Activated B cell treated with CpG ODN at 0.5 μM for 24 hours (primary cell): ENCODE results near the gene IFT172. TPM values are rescaled to one million over a fixed set of nuclear protein-coding genes. Genes with fewer than 3 reads are reported as not detected.

Experiments used
- ATAC-seq: fragments of 200-7000 bp; cut with Tn5 transposase; one replicate; pipeline ENCODE4 v1.10.0; 2021; ENCODE audit warnings: low read depth, mild to moderate bottlenecking, moderate library complexity
- CTCF ChIA-PET: fragments of 350-600 bp; sonication (Branson Sonifier 250); formaldehyde crosslinking; loops from one replicate; lab custom pipeline; 2021; ENCODE audit warnings: antibody characterized with exemption; lab: Charles Lee
- POLR2A ChIA-PET: fragments of 350-600 bp; sonication (Branson Sonifier 250); formaldehyde crosslinking; loops from one replicate; lab custom pipeline; 2021; ENCODE audit warnings: antibody characterized with exemption; lab: Charles Lee
- DNase-seq: peaks from one replicate; pipeline ENCODE4 v3.0.0; 2022
- H3K27ac Mint-ChIP-seq: one replicate; pipeline ENCODE4 v1.8.0; 2020; ENCODE audit warnings: mixed read lengths
- H3K27me3 Mint-ChIP-seq: one replicate; pipeline ENCODE4 v1.8.0; 2021; ENCODE audit warnings: mixed read lengths
- H3K36me3 Mint-ChIP-seq: one replicate; pipeline ENCODE4 v1.8.0; 2021; ENCODE audit warnings: low read depth, mixed read lengths
- H3K4me1 Mint-ChIP-seq: one replicate; pipeline ENCODE4 v1.8.0; 2021; ENCODE audit warnings: mixed read lengths
- H3K4me3 Mint-ChIP-seq: one replicate; pipeline ENCODE4 v1.8.0; 2020; ENCODE audit warnings: mild to moderate bottlenecking, mixed read lengths
- H3K9me3 Mint-ChIP-seq: one replicate; pipeline ENCODE4 v1.8.0; 2020; ENCODE audit warnings: mixed read lengths
- intact Hi-C: fragments of 100-400 bp; cut with micrococcal nuclease; formaldehyde crosslinking; loops from one replicate; pipeline ENCODE4 v1.15.1; 2024
- total RNA-seq: library from RNA; stranded (reverse); gene quantifications from 2 replicates; pipeline ENCODE4 v1.2.3, GENCODE V29; 2022
- TF ChIP-seq, protein P1 (sequence below): fragments of 200-600 bp; IDR thresholded peaks from one replicate; pipeline ENCODE4 v1.8.0; 2022; ENCODE audit warnings: antibody characterized with exemption, mild to moderate bottlenecking

The IFT172 gene
- total RNA-seq, 1 donor from 2014 or later: 14.4 TPM

DNA sequence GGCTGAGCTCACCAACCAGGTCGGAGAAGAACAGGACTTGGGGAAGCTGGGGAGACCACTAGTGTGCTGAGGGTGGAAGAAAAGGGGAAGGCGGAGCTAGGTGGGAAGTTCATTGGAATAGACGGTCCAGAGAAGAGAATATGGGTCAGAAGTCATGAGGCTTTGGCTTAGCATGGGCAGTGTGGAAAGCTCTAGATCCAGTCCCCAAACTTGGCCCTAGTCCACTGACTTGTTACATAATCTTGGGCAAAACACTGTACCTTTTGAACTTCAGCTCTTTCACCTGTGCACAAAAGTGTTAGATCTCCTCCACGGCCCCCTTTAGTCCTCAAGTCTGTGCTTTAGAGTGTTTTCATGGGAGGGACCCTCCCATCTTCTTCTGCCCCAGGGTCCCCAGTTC lies 17.8 kb upstream of the IFT172 start:
- Mint-ChIP-seq H3K36me3 (no peaks in the 10 kb centered on the region), H3K4me3 (no peak overlapping the region), H3K27ac (no peak overlapping the region), H3K9me3 (no peaks in the 10 kb centered on the region), H3K27me3 (peaks cover 21% of the 10 kb centered on the region), H3K4me1 (no peaks in the 10 kb centered on the region)
- CTCF ChIA-PET: no interaction called here
- no peak for DNase-seq
- TF ChIP-seq, protein P1, sequence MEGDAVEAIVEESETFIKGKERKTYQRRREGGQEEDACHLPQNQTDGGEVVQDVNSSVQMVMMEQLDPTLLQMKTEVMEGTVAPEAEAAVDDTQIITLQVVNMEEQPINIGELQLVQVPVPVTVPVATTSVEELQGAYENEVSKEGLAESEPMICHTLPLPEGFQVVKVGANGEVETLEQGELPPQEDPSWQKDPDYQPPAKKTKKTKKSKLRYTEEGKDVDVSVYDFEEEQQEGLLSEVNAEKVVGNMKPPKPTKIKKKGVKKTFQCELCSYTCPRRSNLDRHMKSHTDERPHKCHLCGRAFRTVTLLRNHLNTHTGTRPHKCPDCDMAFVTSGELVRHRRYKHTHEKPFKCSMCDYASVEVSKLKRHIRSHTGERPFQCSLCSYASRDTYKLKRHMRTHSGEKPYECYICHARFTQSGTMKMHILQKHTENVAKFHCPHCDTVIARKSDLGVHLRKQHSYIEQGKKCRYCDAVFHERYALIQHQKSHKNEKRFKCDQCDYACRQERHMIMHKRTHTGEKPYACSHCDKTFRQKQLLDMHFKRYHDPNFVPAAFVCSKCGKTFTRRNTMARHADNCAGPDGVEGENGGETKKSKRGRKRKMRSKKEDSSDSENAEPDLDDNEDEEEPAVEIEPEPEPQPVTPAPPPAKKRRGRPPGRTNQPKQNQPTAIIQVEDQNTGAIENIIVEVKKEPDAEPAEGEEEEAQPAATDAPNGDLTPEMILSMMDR: no peak
- POLR2A ChIA-PET: no interaction called here
- ATAC-seq: no peak
- intact Hi-C loops: no loop called here

DNA sequence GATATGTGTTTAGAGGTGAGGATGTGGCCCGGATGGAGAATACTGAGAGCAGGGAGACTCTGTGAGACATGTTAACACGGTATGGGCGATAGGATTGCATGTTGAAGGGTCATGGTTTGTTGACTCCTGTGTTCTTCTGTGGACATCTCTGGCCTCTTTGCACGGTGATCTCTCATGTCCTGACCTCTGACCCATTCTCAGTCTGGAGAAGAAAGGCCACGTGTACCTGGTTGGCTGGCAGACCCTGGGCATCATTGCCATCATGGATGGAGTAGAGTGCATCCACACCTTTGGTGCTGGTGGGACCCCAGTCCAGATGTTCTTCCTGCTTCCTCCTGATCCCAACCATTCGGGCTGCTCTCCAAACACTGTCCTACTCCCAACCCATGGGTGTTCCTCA lies 17.0 kb upstream of the IFT172 start:
- no peaks in the 10 kb centered on the region for H3K36me3 Mint-ChIP-seq
- H3K27ac Mint-ChIP-seq: no peak overlapping the region
- DNase-seq (no peak), ATAC-seq (no peak)
- intact Hi-C loops: no loop called here
- TF ChIP-seq, protein P1: no peak
- ChIA-PET CTCF (no interaction called here), POLR2A (no interaction called here)
- H3K27me3 Mint-ChIP-seq: peaks cover 18% of the 10 kb centered on the region
- H3K4me1 Mint-ChIP-seq: no peaks in the 10 kb centered on the region
- no peak overlapping the region for H3K4me3 Mint-ChIP-seq
- H3K9me3 Mint-ChIP-seq: no peaks in the 10 kb centered on the region

DNA sequence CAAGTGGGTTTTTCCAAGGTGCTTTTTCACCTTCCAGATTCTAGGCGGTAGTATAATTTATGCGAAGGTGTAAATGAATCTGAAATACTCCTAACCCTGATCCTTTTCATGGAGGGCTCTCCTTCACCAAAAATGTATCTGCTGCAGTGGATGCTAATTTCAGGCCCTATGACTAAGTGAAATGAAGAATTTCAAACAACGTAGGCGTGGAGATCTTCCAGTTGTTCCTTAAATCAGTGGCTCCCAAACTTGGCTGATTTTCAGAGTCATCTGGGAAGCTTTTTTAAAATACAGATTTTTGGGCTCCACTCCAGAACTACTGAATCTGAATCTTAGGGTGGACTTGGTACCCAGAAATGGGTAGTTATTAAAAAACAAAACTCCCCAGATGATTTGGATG lies 12.6 kb upstream of the IFT172 start:
- Mint-ChIP-seq H3K27me3 (peaks cover 25% of the 10 kb centered on the region), H3K4me3 (no peak overlapping the region), H3K36me3 (no peaks in the 10 kb centered on the region), H3K9me3 (no peaks in the 10 kb centered on the region), H3K4me1 (no peaks in the 10 kb centered on the region), H3K27ac (no peak overlapping the region)
- TF ChIP-seq, protein P1: no peak
- intact Hi-C loops: no loop called here
- DNase-seq: no peak
- POLR2A ChIA-PET: interaction anchor here (0.6 kb wide), 1 partner anchor 17 kb away, joined by 3 read pairs; no protein-coding TSS in a partner anchor
- CTCF ChIA-PET: no interaction called here
- no peak for ATAC-seq

DNA sequence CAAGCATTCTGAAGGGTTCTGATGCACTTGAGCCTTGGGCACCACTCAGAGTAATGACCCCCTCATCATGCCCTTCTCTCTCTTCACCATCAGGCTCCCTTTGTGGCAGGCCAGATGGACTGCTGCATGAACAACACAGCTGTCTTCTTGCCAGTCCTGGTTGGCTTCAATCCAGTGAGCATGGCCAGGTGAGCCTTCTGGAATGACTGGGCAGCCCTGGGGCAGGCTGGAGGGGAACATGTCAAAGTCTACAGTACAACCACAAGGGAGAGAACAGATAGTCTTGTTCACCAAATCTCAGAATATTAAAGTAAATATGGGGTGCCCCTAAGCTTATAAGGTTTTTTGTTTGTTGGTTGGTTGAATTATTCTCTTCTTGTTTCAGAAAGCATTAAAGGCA lies 11.5 kb upstream of the IFT172 start:
- TF ChIP-seq, protein P1: no peak
- peaks cover 32% of the 10 kb centered on the region for H3K27me3 Mint-ChIP-seq
- CTCF ChIA-PET: no interaction called here
- H3K27ac Mint-ChIP-seq: no peak overlapping the region
- DNase-seq (no peak), ATAC-seq (no peak)
- no peaks in the 10 kb centered on the region for H3K4me1 Mint-ChIP-seq
- POLR2A ChIA-PET: no interaction called here
- intact Hi-C loops: no loop called here
- H3K9me3 Mint-ChIP-seq: no peaks in the 10 kb centered on the region
- no peaks in the 10 kb centered on the region for H3K36me3 Mint-ChIP-seq
- H3K4me3 Mint-ChIP-seq: no peak overlapping the region

DNA sequence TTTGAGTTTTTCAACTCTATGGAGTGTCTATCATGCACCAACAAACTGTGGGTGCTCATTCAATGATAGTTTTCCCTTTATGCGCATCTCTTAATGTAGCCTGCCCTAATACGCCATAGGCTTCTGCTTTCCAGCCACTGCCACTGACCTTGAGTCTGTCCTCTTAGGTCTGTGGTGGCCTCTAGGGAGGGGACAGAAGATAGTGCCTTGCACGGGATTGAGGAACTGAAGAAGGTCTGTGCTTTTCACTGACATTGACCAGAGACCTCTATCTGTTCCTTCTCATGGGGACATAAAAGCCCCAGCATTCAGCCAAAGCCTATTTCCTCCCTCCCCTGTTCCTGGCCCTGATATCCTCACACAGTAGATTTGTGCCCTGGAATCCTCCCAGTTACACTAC lies 9.4 kb upstream of the IFT172 start:
- TF ChIP-seq, protein P1: no peak
- H3K9me3 Mint-ChIP-seq: no peaks in the 10 kb centered on the region
- intact Hi-C loops: no loop called here
- H3K27ac Mint-ChIP-seq: no peak overlapping the region
- ATAC-seq (no peak), DNase-seq (no peak)
- ChIA-PET CTCF (no interaction called here), POLR2A (no interaction called here)
- no peaks in the 10 kb centered on the region for H3K36me3 Mint-ChIP-seq
- no peak overlapping the region for H3K4me3 Mint-ChIP-seq
- H3K27me3 Mint-ChIP-seq: peaks cover 46% of the 10 kb centered on the region
- H3K4me1 Mint-ChIP-seq: peaks cover 13% of the 10 kb centered on the region
